ENCODE data around the gene PPP1R26.

PPP1R26 gene

DNA sequence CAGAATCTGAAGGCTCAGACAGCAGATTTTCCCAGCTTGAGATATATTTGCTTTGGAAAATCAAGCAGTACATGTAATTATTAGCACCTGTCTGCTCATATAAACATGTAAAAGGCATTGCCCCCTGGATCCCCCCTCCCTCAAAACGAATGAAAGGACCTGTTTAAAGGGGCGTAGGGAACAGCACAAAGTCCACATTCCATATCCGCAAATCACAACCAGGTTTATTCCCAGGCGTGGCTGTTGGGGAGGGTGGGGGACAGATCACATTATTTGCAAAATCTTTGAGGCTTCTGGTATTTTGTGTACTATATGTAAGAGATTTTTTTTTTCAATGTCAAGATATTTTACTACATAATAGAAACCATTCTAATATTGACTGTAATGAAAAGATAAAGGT lies 12.2 kb downstream of the PPP1R26 start:
- TF ChIP-seq, protein P1, sequence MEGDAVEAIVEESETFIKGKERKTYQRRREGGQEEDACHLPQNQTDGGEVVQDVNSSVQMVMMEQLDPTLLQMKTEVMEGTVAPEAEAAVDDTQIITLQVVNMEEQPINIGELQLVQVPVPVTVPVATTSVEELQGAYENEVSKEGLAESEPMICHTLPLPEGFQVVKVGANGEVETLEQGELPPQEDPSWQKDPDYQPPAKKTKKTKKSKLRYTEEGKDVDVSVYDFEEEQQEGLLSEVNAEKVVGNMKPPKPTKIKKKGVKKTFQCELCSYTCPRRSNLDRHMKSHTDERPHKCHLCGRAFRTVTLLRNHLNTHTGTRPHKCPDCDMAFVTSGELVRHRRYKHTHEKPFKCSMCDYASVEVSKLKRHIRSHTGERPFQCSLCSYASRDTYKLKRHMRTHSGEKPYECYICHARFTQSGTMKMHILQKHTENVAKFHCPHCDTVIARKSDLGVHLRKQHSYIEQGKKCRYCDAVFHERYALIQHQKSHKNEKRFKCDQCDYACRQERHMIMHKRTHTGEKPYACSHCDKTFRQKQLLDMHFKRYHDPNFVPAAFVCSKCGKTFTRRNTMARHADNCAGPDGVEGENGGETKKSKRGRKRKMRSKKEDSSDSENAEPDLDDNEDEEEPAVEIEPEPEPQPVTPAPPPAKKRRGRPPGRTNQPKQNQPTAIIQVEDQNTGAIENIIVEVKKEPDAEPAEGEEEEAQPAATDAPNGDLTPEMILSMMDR (conservative IDR thresholded peaks at IDR 0.05; ENCODE audit: low read depth, low read length): no peak
- no peak overlapping the region for H3K4me3 ChIP-seq (ENCODE audit: low read length)
- DNase-seq (ENCODE audit: low read depth): no peak

DNA sequence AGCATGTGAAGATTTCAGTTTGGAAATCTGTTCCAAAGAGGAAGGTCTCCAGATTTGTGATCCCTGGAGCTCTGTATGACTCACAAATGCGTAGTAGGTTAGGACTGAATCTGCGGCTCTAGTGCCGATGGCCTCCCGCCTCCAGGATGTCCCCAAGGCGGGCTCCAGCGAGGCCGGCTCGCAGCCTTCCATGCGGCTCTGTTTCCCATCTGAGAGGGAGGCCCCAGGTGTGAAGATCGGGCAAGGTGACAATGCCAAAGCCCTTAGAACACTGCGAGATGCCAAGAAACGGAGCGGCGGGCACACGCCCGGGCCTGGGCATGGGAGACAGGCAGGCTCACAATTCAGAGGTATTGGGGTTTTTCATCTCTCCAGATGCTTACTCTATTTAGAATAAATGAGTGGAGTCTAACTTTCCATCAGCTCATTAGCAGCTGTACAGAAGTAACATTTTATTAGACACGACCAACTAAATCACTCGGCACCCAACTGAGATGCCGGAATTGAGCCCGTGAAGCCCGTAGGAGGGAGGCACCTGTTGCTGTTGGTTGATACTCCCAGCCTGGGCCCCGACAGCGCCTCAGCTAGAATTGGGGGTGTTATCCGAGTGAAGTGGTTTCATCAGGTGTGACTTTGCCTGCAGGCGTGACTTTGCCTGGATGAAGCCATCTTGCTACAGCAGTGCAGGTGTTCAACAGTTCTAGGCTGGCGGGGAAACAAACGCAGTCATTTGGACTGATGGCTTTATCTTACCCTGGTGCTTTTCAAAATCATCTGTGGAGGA lies 13.5 kb downstream of the PPP1R26 start:
- no peak for DNase-seq (ENCODE audit: low read depth)
- no peak overlapping the region for H3K4me3 ChIP-seq (ENCODE audit: low read length)
- TF ChIP-seq, protein P1 (conservative IDR thresholded peaks at IDR 0.05; ENCODE audit: low read depth, low read length): no peak

DNA sequence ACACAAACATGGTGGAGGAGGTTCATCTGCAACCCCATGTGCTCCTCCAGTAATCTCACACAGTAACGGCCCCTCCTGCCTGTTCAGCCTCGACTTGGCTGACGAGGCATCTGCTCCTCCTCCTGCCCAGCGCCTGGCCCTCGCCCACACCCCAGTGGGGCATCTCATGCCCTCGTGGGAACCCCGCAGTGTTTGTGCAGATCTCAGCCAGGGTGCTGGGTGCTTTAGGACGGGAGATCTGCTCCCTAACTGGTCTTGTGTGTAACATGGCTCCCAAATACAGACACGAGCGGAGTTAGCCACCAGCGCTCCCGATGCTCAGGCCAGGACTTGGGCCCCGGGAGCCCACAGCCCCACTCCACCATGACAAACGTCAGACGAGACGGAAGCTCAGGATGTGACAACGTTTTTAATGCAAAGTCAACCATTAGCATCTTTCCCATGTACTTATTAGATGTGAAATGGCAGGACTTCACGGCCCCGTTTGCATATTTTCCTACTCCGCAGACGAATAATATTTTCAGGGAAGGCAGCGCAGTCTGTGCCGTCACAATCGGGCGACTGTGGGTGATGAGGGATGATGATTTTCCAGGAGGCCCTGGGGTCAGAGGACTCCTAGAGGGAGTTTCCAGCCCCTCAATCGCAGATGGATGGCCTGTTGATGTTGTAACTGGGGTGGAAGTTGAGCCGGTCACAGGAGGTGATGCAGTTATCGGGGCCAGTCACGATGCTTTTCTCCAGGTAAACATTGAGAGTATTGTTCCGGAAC lies 15.4 kb downstream of the PPP1R26 start:
- no peak for DNase-seq (ENCODE audit: low read depth)
- TF ChIP-seq, protein P1 (conservative IDR thresholded peaks at IDR 0.05; ENCODE audit: low read depth, low read length): no peak
- no peak overlapping the region for H3K4me3 ChIP-seq (ENCODE audit: low read length)

DNA sequence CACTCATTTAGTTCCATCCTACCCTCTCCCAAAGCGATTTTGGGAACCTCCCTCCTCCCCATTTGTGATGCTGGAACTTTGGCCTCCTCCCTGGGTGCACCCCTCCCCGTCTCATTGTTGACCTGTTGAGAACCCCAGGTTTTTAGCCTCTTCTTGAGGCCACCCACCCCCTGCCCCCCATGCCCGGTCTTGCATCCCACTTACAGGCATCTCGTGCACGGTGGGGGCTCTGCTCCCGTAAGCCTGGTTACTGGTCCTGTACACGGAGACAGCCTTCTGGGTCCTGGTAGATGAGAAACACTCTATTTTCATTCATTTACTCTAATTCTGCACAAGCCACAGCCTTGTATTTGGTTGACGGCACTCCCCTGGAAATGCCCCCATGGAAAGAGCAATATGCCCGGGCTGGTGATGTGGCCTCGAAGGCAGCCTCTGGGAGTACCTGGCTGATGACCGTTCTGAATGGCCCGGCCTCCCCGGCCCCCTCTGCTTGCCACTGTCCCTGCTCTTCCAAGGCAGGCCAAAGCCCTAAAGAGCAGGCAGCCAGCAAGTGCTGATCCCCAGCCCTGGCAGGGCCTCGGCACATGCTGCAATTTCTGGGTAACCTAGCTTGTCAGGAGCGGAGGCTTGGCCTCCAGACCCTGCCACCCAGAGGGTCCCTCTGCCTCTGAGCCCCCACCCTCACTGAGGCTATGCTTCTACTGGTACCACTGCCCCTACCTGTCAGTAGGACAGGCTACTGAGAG lies 19.0 kb downstream of the PPP1R26 start:
- TF ChIP-seq, protein P1 (conservative IDR thresholded peaks at IDR 0.05; ENCODE audit: low read depth, low read length): no peak
- H3K4me3 ChIP-seq (ENCODE audit: low read length): no peak overlapping the region
- DNase-seq (ENCODE audit: low read depth): no peak

DNA sequence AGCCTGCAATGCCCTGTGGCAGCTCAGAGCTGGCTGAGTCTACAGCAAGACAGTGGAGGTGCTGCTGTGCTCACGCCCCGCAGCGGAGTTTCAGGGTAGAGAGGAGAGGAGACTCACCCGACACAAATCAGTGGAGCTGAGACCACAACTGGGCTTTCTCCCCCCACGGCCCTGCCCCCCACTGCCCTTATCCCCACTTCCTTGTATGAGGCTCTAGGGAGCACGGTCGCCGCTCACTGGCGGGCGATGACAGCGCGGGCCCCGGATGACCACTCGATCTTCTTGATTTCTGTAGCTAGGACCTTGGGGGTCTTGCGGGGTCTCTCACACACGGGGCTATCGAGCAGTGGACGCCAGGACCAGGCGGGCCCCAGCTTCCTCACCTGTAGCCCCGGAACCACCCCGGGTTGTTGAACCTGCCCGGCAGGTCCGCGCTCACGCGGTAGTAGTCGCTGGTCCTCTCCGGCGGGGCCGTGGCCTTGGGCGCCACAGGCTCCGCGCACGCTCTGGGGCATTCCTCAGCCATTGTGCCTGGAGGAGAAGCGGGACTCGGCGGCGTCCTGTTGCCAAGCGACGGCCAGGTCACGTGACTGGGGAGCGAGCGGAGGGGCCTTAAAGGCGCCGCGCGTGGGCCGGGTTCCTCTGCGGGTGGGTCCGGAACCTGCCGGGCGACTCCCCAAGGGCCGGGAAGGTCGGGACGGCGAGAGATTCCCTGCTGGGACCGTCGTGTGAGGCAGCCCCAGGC lies 19.9 kb downstream of the PPP1R26 start:
- TF ChIP-seq, protein P1 (conservative IDR thresholded peaks at IDR 0.05; ENCODE audit: low read depth, low read length): peak; percentile 1
- H3K4me3 ChIP-seq (ENCODE audit: low read length): peak overlapping the region; percentile 74
- DNase-seq (ENCODE audit: low read depth): peak; percentile 44

DNA sequence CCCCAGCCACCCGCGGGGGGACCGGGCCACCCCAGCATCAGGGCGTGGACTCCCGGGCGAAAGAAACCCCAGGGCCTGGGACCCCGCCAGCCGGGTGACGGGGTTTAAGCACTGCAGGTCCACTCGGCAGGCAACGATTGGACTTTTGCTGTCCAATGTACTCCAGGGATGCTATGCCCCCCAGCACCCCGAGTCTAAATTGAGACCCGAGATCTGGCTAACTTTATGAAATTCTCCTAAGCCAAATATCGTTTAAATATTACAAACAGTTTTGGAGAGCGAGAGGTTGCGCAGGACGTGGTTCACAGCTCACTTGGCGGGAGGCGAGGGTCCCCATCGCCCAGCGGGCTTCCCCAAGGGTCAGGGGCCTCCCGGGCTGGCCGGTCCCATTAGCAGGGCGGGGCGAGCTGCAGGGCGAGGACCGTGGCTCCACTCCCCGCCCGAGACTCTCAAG lies 20.5 kb downstream of the PPP1R26 start:
- no peak for DNase-seq (ENCODE audit: low read depth)
- TF ChIP-seq, protein P1 (conservative IDR thresholded peaks at IDR 0.05; ENCODE audit: low read depth, low read length): no peak
- peak overlapping the region; percentile 74 for H3K4me3 ChIP-seq (ENCODE audit: low read length)

Measured in retinal pigment epithelial cell (primary cell).